Effector CD4-positive, alpha-beta T cell (primary cell): ENCODE measurements around the gene OR52K2.
"Not testable (repeated sequence)": the region's sequence is repeated elsewhere in the genome, so short reads cannot be mapped to it uniquely, and the experiment has no call there.

Experiments used
- DNase-seq: peaks from one replicate; pipeline ENCODE4 v3.0.0-alpha.2; 2020

OR52K2 gene

GRCh38 chr11:4480577-4481239 lies 31.6 kb downstream of the OR52K2 start:
- DNase-seq: no peak

DNA sequence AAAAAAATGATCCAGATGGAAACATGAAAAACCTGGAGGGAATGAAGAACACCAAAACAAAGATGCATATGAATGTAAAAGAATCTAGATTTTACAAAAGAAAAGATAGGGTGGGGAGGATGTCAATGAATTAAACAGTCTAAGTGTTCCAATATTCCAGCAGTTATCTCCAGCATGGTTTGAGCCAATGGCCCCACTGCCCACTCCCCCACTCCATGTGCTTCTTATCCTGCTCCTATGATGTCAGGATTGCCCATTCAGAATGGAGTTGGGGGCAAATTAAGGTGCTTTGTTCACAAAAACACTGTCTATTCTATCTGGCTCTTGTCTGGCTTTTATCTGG lies 32.1 kb downstream of the OR52K2 start:
- no peak for DNase-seq

GRCh38 chr11:4482445-4482844 lies 33.4 kb downstream of the OR52K2 start, which contains the start of gene OR52K1:
OR52K1 (plus strand) TSS chr11:4482646; CDS start chr11:4488901, 6,255 bp downstream.
- no peak for DNase-seq

GRCh38 chr11:4484310-4484709 lies 35.2 kb downstream of the OR52K2 start:
- DNase-seq: no peak

DNA sequence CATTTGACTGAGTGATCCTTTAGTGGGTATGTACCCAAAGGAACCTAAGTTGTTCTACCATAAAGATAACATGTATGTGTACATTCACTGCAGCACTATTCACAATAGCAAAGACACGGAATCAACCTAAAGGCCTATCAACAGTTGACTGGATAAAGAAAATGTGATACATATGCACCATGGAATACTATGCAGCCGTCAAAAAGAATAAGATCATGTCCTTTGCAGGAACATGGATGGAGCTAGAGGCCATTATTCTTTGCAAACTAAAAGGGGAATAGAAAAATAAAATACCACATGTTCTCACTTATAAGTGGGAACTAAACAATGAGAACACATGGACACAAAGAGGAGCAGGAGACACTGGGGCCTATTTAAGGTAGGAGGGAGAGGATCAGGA lies 42.3 kb downstream of the OR52K2 start:
- DNase-seq: not testable (repeated sequence)

DNA sequence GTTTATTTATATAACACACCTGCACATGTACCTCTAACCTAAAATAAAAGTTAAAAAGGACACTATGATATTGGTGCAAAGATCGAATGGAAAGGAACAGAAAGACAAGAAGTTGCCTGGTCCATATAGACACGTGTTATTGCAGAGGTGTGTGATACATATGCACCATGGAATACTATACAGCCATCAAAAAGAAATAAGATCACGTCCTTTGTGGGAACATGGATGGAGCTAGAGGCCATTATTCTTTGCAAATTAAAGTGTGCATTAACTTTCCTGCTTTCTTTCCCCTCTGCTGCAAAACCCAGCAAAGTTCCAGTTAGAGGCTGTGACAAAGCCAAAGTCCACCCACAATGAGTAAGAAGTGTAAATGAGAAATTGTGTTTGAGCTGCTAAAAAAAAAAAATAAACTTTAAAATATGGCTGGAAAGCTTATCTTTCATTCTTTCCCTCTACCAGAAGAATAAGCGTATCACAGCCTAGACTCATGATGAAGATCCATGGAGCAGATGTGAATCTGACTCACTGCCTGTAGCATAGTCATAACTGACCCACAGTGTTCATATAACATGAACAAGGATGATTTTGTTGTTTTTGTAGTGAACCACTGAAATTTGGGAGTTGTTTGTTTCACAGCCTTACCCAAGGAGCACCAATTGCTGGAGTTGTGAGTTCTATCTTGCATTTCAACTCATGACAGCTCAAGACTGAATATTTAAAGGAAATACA lies 42.9 kb downstream of the OR52K2 start:
- no peak for DNase-seq

DNA sequence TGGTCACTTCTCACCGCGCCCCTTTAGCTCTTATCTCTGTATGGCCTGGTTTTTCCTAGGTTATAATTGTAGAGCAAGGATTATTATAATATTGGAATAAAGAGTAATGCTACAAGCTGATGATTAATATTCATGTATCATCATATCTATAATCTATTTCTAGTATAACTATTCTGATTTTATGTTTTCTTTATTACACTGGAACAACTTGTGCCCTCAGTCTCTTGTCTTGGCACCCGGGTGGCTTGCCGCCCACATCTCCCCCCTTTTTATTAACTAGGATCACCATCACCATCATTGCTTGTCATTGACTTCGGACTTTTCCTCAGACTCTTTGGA lies 44.4 kb downstream of the OR52K2 start:
- no peak for DNase-seq

DNA sequence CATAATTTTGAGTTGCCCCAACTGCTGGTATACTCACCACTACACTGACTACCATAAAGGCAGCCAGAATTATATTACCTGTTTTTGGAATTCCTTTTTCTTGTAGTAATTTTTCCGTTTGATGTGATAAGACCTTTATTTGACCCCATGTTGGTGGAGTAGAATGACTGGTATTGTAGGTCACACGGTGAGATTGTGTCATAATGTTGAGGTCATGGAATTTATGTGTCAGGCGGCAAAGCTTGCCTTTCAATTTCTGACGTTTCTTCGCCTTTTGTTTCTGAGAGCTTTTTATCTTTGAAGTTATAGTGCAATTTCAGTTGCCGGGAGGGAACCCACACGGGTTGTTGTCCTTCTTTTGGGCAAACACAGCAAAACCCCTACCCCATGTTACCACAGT lies 46.4 kb downstream of the OR52K2 start:
- no peak for DNase-seq

DNA sequence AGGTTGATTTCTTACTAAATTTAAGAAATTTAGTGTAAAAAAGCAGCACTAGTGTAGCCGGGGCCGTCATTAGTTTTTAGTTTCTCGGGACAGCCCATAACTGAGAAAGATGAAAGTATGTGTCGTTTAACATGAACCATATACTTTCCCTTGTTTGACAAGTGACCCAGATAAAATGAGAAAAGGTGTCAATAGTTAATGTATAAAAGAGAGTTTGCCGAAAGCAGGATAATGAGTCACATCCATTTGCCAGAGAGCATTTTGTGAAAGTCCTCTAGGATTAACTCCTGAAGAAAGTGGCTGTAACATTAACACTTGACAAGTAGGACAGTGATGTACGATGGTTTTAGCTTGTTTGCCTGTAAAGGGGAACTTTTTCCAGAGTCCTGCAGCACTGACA lies 46.9 kb downstream of the OR52K2 start:
- no peak for DNase-seq

DNA sequence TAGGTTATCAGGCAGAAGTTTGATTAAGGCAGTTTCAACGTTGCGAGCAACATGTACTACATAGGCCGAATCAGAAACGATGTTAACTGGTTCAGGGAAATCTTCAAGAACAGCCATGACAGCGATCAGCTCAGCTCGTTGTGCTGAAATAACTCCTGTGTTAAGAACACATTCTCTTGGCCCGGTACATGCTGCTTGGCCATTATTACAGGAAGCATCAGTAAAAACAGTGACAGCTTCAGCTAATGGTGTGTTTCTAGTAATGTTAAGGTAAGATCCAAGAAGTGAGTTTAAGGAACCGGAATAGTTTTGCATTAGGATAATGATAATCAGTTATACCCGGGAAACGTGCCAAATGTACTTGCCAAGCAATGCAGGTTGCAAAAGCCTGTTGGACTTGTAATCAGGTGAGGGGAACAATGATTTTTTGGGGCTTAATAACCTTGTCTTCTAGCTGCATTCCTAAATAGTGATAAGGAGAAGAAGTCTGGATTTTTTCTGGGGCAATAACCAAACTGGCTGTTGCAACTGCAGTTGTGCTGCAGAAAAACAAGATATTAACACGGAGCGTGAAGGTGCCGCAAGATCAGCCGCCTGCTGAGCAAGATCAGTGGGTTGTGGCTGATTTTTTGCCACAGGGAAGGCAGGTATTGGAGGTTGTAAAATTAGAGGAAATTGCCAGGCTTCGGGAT lies 47.6 kb downstream of the OR52K2 start:
- no peak for DNase-seq
